GM12872 (cell line): ENCODE results near the gene C2orf42.

Experiments
- TF ChIP-seq, protein P1 (sequence below): IDR thresholded peaks from 3 replicates; pipeline ENCODE4 v1.5.1; 2011; ENCODE audit warnings: low read depth, mild to moderate bottlenecking, low read length, moderate library complexity; ENCODE audit not compliant: insufficient read depth

Gene C2orf42

DNA sequence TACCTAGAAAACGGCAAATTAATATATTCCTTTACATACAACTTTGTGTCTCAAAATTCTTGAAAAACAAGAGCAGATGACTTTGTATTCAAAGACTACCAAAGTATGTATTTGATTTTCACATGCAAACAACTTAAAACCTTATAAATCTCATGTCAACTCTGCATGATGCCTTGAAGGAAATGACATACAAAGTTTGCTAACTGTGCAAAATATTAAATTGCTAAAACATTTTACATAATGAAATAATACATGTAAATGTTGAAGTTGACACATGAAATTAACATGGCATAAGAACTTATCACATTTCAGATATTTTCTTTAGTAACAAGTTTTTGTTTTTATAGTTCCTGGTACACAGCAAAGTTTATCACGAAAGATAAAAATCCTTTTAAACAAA lies 20.8 kb upstream of the C2orf42 start:
- TF ChIP-seq, protein P1, sequence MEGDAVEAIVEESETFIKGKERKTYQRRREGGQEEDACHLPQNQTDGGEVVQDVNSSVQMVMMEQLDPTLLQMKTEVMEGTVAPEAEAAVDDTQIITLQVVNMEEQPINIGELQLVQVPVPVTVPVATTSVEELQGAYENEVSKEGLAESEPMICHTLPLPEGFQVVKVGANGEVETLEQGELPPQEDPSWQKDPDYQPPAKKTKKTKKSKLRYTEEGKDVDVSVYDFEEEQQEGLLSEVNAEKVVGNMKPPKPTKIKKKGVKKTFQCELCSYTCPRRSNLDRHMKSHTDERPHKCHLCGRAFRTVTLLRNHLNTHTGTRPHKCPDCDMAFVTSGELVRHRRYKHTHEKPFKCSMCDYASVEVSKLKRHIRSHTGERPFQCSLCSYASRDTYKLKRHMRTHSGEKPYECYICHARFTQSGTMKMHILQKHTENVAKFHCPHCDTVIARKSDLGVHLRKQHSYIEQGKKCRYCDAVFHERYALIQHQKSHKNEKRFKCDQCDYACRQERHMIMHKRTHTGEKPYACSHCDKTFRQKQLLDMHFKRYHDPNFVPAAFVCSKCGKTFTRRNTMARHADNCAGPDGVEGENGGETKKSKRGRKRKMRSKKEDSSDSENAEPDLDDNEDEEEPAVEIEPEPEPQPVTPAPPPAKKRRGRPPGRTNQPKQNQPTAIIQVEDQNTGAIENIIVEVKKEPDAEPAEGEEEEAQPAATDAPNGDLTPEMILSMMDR, result no peak

DNA sequence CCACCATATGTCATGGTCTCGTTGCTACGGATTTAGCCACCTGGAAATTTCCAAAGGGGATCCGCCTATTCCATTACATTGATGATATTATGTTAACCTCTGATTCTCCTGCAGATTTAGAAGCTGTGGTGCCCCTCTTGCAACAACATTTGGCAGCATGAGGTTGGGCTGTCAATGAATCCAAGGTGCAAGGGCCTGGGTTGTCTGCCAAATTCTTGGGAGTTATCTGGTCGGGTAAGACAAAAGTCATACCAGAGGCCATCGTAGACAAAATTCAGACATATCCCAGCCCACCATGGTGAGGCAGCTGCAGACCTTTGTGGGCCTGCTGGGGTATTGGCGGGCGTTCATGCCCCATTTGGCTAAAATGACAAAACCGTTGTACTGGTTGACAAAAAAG lies 13.6 kb upstream of the C2orf42 start:
- TF ChIP-seq, protein P1, result no peak

DNA sequence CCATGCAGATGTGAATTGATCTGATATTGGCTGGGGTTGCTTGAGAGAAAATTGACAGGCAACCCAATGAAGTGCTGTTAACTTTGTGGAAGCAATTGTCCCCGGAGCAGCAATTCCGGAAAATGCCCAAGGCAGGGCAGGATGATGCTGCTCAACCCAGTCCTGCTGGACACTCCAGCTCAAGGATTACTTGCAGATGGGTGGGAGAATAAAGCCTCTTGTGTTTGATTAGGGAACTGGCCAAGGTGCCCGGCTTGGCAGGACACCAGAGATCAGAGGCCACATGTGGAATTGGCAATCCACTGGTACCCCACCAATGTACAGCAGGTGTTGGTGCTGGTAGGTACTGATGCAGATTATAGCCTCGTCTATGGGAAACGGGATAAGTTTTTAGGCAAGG lies 12.3 kb upstream of the C2orf42 start:
- TF ChIP-seq, protein P1, result no peak

DNA sequence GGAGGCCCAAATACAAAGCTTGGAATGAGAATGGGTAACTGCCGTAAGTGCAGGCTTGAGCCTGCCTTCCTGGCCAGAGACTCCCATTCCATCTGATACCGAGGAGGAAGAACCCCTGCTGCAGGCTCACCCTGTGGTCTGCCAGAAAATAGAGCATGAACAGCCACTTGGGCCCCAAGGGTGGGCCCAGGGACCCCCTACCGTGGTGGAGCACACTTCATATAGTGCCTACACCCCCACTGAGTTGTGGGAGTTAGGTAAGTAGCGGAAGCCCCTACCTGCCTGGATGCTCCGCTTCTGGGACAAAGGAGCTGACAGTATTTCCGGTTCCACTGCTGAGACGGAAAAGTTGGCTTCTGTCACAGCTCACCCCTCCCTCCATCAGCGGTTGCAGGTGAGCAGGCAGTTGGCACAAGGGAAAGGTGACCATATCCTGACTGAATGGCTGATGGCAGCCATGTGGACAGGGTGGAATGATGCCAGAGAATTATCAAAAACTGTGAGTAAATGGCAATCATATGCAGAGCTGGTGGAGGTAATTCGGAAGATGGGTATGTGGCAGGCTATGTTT lies 11.5 kb upstream of the C2orf42 start:
- TF ChIP-seq, protein P1, result no peak

DNA sequence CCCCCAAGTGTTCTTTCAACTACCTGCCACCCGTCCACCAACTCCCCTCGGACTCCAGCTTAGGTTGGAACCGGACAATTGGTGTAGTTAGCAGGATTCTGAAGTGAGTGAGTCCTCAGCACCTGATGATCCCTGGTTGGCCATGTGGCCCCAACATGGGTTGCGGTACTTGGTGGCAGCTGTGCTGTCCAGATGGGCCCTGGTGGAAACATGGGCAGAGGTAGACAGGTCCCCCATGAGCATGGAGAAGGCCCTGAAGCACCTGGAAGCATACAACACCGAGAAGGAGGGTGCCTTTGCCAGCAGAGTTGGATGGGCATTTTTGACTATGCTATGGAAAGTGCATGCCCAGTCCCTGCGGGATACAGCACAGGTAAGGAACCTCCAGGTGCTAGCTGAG lies 11.0 kb upstream of the C2orf42 start:
- TF ChIP-seq, protein P1, result no peak

DNA sequence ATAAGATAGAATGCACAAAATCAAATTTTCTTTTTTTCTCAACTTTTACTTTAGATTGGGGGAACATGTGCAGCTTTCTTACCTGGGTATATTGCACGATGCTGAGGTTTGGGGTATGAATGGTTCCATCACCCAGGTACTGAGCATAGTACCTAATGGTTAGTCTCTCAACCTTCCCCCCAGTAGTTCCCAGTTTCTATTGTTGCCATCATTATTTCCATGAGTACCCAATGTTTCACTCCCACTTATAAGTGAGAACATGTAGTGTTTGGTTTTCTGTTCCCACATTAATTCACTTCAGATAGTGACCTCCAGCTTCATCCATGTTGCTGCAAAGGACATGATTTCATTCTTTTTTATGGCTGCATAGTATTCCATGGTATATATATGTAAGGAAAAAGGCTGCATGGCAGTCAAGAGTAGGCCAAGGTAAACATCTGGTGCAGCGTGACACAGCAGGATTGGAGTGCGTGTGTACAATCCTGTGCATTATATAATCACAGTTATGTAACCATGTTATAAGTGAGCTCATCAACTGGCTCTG lies 10.5 kb upstream of the C2orf42 start:
- TF ChIP-seq, protein P1, result no peak

DNA sequence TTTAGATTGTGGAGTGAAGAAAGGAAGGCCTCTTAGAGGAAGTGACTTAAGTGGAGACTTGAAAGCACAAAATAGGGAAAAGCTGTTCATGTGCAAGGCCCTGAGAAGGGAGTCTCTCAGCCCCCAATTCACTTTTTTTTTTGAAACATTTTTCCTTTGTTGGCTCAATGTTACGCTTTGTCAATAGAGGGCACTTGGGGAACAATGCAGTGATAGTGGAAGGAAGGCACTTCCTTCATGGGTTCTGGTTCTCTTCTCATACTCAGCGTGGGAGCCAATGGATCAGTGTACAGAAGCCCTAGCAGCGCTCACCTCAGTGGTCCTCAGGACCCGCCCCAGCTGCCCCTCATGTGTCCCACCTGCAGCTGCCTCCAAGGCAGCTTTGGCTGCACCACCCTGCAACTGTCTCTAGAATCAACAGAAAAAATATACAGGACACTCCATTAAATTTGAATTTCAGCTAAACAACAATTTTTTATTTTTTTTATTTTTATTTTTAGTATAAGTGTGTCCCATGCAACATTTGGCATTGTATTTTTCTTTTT lies 8.6 kb upstream of the C2orf42 start:
- TF ChIP-seq, protein P1, result no peak

DNA sequence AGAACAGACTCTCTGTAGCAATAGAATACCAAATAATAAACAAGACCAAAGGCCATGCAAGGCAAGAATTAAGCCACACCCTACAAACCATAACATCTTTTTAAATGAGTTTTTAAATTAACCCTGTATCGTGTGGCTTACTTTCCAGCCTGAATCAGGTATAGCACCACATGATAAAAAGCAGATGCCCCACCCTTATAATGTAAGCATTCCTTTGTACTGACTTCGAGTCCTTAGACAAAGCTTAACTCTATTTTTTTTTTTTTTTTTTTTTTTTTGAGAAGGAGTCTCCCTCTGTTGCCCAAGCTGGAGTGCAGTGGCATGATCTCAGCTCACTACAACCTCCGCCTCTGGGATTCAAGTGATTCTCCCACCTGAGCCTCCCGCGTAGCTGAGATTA lies 1.7 kb upstream of the C2orf42 start:
- TF ChIP-seq, protein P1, result no peak
